ENCODE results near the gene TENM4.

DNA sequence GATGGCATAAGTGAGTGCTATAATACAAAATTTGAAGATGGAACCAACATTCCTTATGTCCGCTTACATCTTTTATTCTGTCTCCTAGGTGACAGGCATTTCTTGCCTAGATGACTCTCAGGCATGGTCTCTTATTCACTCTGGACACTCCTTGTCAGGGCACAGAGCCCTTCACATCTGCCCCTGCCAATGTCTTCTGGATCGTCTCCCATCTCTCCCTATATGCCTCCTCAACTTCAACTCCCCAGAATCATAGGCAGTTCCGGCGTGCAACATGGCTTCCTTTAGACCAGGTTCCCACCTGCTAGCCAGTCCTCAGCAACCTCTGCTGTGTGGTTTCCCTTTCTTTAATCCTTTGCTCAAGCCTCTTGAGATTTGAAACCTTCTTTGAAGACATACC, 300.9 kb downstream of the TENM4 start:
- TF ChIP-seq CTCF (conservative IDR thresholded peaks at IDR 0.05; ENCODE audit: low read length) (no peak), EZH2phosphoT487 (IDR thresholded peaks at IDR 0.05; ENCODE audit: borderline replicate concordance, low read depth, low read length) (no peak)
